ENCODE measurements around the gene KRTAP12-1. TPM values are rescaled to one million over a fixed set of nuclear protein-coding genes. Genes with fewer than 3 reads are reported as not detected.

The KRTAP12-1 gene
- total RNA-seq, 1 experiment from 2014 or later: not detected

GRCh38 chr21:44713130-44713529, 31.2 kb upstream of the KRTAP12-1 start:
- BruUV-seq (replicated peaks): no TSS peak
- Histone ChIP-seq H3K4me1 (replicated peaks; ENCODE audit: insufficient read depth) (no peaks in the 10 kb centered on the region), H4K20me1 (ENCODE audit: insufficient read depth) (no peaks in the 10 kb centered on the region), H3K79me2 (ENCODE audit: low read depth) (no peaks in the 10 kb centered on the region), H3K36me3 (ENCODE audit: low read depth) (no peaks in the 10 kb centered on the region), H3K4me2 (no peak overlapping the region), H3K27me3 (ENCODE audit: insufficient read depth, low read depth) (peaks cover 70% of the 10 kb centered on the region), H3F3A (ENCODE audit: insufficient read depth, low read depth) (no peaks in the 10 kb centered on the region), H3K9me3 (ENCODE audit: insufficient read depth, low read depth) (no peaks in the 10 kb centered on the region), H3K9me2 (ENCODE audit: insufficient read depth) (no peaks in the 10 kb centered on the region), H3K27ac (no peak overlapping the region), H2AFZ (no peak overlapping the region), H3K4me3 (no peak overlapping the region)
- POLR2A ChIA-PET (ENCODE audit: unreplicated experiment): no interaction called here
- TF ChIP-seq CTCF (conservative IDR thresholded peaks at IDR 0.05) (no peak), EZH2 (IDR thresholded peaks at IDR 0.05; ENCODE audit: low read depth) (no peak)
- DNase-seq: no peak
- intact Hi-C loops (cut with micrococcal nuclease; ENCODE audit: unreplicated experiment): no loop called here
- CTCF ChIA-PET: no interaction called here

- CTCF ChIA-PET: no interaction called here
- Histone ChIP-seq H3K79me2 (ENCODE audit: low read depth) (no peaks in the 10 kb centered on the region), H3F3A (ENCODE audit: insufficient read depth, low read depth) (no peaks in the 10 kb centered on the region), H3K4me2 (no peak overlapping the region), H2AFZ (no peak overlapping the region), H3K27me3 (ENCODE audit: insufficient read depth, low read depth) (peaks cover 72% of the 10 kb centered on the region), H3K4me3 (no peak overlapping the region), H3K9me3 (ENCODE audit: insufficient read depth, low read depth) (no peaks in the 10 kb centered on the region), H3K36me3 (ENCODE audit: low read depth) (no peaks in the 10 kb centered on the region), H4K20me1 (ENCODE audit: insufficient read depth) (no peaks in the 10 kb centered on the region), H3K9me2 (ENCODE audit: insufficient read depth) (no peaks in the 10 kb centered on the region), H3K27ac (no peak overlapping the region), H3K4me1 (replicated peaks; ENCODE audit: insufficient read depth) (no peaks in the 10 kb centered on the region)
- no peak for DNase-seq
- no TSS peak for BruUV-seq (replicated peaks)
- intact Hi-C loops (cut with micrococcal nuclease; ENCODE audit: unreplicated experiment): no loop called here
- no peak for TF ChIP-seq CTCF (conservative IDR thresholded peaks at IDR 0.05)
- TF ChIP-seq EZH2 (IDR thresholded peaks at IDR 0.05; ENCODE audit: low read depth): no peak
- POLR2A ChIA-PET (ENCODE audit: unreplicated experiment): no interaction called here
These were observed 30.5 kb upstream of the KRTAP12-1 start for GRCh38 chr21:44712203-44713028.

DNA sequence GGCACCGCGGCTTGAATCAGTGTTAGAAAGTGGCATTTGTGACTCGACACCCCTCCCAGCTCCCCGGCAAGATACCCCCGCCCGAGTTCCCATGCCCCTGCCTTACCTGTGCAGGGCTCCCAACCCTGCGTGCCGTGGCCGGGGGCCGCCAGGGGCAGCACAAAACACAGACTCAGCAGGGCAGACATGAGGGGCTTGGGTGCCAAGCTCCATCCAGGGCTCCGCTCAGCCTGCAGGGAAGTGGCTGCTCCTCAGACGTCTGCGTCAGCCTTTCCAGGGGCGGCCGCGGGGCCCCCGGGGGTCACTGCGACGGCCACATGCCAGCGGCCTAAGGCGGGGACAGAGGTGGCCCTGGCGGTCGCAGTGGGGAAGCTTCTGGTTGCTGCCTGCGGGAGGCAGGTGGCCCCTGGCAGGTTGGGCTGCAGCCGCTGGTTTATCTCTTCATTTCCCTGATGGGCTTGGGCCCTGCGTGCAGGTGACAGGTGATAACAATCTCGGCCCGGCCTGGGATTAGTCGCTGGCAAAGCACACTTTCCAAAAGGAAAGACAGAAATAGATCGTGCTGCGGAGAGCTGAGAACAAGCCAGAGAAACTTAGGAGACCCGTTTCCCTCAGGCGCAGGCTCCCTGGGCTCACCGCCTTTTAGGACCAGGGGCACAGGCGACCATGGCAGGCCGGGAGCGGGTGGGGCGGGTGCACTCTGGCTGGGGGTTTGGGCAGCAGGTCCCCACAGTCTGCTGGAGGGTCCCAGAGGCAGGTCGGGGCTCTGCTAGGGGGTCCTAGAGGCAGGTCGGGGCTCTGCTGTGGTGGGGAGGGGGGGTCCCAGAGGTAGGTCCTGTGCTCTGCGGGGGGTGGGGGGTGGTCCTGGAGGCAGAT, 29.6 kb upstream of the KRTAP12-1 start, which contains the start of gene TSPEAR:
Gene TSPEAR (minus strand): TSS at position 246 of the 876 bp plus-strand sequence. CDS start 58 bp downstream, at position 188.
- Histone ChIP-seq H3K9me2 (ENCODE audit: insufficient read depth) (no peaks in the 10 kb centered on the region), H2AFZ (no peak within 1 kb of the TSS), H3K27me3 (ENCODE audit: insufficient read depth, low read depth) (peaks cover 67% of the 10 kb centered on the region), H3K9me3 (ENCODE audit: insufficient read depth, low read depth) (no peaks in the 10 kb centered on the region), H3K4me2 (peak within 1 kb of the TSS; percentile 23), H3K36me3 (ENCODE audit: low read depth) (no peaks in the 10 kb centered on the region), H3K27ac (no peak within 1 kb of the TSS), H3K4me3 (no peak within 1 kb of the TSS), H3K4me1 (replicated peaks; ENCODE audit: insufficient read depth) (no peaks in the 10 kb centered on the region), H3F3A (ENCODE audit: insufficient read depth, low read depth) (no peaks in the 10 kb centered on the region), H3K79me2 (ENCODE audit: low read depth) (no peaks in the 10 kb centered on the region), H4K20me1 (ENCODE audit: insufficient read depth) (no peaks in the 10 kb centered on the region)
- DNase-seq: peak in 1 of 2 experiments; percentile 6
- no TSS peak for BruUV-seq (replicated peaks)
- TF ChIP-seq CTCF (conservative IDR thresholded peaks at IDR 0.05) (no peak), EZH2 (IDR thresholded peaks at IDR 0.05; ENCODE audit: low read depth) (peak; percentile 28)
- ChIA-PET POLR2A (ENCODE audit: unreplicated experiment) (no interaction called here), CTCF (no interaction called here)
- intact Hi-C loops (cut with micrococcal nuclease; ENCODE audit: unreplicated experiment): no loop called here
